Measurements from ENCODE around the gene ADGRL2. TPM values are rescaled to one million over a fixed set of nuclear protein-coding genes. Genes with fewer than 3 reads are reported as not detected.

Gene ADGRL2
- total and polyA plus RNA-seq, 10 donors, result 5.4 to 115 (median 60.7) TPM

- TF ChIP-seq CTCF (IDR thresholded peaks at IDR 0.05 in 8 of 11, conservative IDR thresholded peaks at IDR 0.05 in 3 of 11) (no peak), POLR2AphosphoS5 (IDR thresholded peaks at IDR 0.05) (no peak), POLR2A (IDR thresholded peaks at IDR 0.05) (no peak)
- H3K27ac ChIP-seq, result no peak overlapping the region
Observed at GRCh38 chr1:81836007-81836626, 35.4 kb downstream of the ADGRL2 start.

GRCh38 chr1:81838600-81839218 is 38.0 kb downstream of the ADGRL2 start:
- Histone ChIP-seq H3K36me3 (no peaks in the 10 kb centered on the region), H3K4me3 (no peak overlapping the region), H3K27ac (no peak overlapping the region), H3K27me3 (replicated peaks in 1 of 7) (no peaks in the 10 kb centered on the region), H3K4me1 (peaks cover 0 to 22% (median 8%) of the 10 kb centered on the region in 6 donors), H3K9me3 (no peaks in the 10 kb centered on the region)
- 69 to 91% (median 77%) methylated on average over 2 of the region's 2 CpGs for WGBS, 5 donors
- intact Hi-C loops (cut with DNase I; ENCODE audit: low total_unique reads), result no loop called here
- no peak for TF ChIP-seq POLR2A (IDR thresholded peaks at IDR 0.05)
- TF ChIP-seq CTCF (IDR thresholded peaks at IDR 0.05 in 8 of 11, conservative IDR thresholded peaks at IDR 0.05 in 3 of 11), result no peak
- no peak for TF ChIP-seq POLR2AphosphoS5 (IDR thresholded peaks at IDR 0.05)
- no peak for DNase-seq

More at GRCh38 chr1:81836007-81836626, 35.4 kb downstream of the ADGRL2 start:
- H3K36me3 ChIP-seq, result no peaks in the 10 kb centered on the region
- H3K9me3 ChIP-seq, result no peaks in the 10 kb centered on the region
- H3K4me3 ChIP-seq, result no peak overlapping the region
- no peaks in the 10 kb centered on the region for H3K27me3 ChIP-seq (replicated peaks in 1 of 7)
- peaks cover 0 to 22% (median 8%) of the 10 kb centered on the region in 6 donors for H3K4me1 ChIP-seq
- no peak for DNase-seq
- WGBS, 5 donors, result 53 to 68% (median 59%) methylated on average over 4 of the region's 4 CpGs
- intact Hi-C loops (cut with DNase I; ENCODE audit: low total_unique reads), result no loop called here

- no peaks in the 10 kb centered on the region for H3K27me3 ChIP-seq (replicated peaks in 1 of 7)
- no peak overlapping the region for H3K27ac ChIP-seq
- intact Hi-C loops (cut with DNase I; ENCODE audit: low total_unique reads), result no loop called here
- 75 to 93% (median 83%) methylated on average over 1 of the region's 1 CpG for WGBS, 5 donors
- H3K36me3 ChIP-seq, result no peaks in the 10 kb centered on the region
- TF ChIP-seq CTCF (IDR thresholded peaks at IDR 0.05 in 8 of 11, conservative IDR thresholded peaks at IDR 0.05 in 3 of 11) (no peak), POLR2A (IDR thresholded peaks at IDR 0.05) (no peak), POLR2AphosphoS5 (IDR thresholded peaks at IDR 0.05) (no peak)
- no peaks in the 10 kb centered on the region for H3K9me3 ChIP-seq
- DNase-seq, result no peak
- H3K4me3 ChIP-seq, result no peak overlapping the region
- H3K4me1 ChIP-seq, result peaks cover 0 to 10% (median 0%) of the 10 kb centered on the region in 6 donors
Observed at GRCh38 chr1:81840805-81841204, 40.1 kb downstream of the ADGRL2 start.

- Histone ChIP-seq H3K4me1 (no peaks in the 10 kb centered on the region), H3K27ac (no peak overlapping the region), H3K27me3 (replicated peaks in 1 of 7) (no peaks in the 10 kb centered on the region), H3K4me3 (no peak overlapping the region), H3K9me3 (no peaks in the 10 kb centered on the region), H3K36me3 (no peaks in the 10 kb centered on the region)
- 64 to 73% (median 67%) methylated on average over 4 of the region's 4 CpGs for WGBS, 5 donors
- no peak for DNase-seq
- intact Hi-C loops (cut with DNase I; ENCODE audit: low total_unique reads), result no loop called here
- no peak for TF ChIP-seq POLR2AphosphoS5 (IDR thresholded peaks at IDR 0.05)
- TF ChIP-seq CTCF (IDR thresholded peaks at IDR 0.05 in 8 of 11, conservative IDR thresholded peaks at IDR 0.05 in 3 of 11), result no peak
- TF ChIP-seq POLR2A (IDR thresholded peaks at IDR 0.05), result no peak
Observed at GRCh38 chr1:81841795-81842194, 41.1 kb downstream of the ADGRL2 start.
